ENCODE data around the gene ABCF1.

DNA sequence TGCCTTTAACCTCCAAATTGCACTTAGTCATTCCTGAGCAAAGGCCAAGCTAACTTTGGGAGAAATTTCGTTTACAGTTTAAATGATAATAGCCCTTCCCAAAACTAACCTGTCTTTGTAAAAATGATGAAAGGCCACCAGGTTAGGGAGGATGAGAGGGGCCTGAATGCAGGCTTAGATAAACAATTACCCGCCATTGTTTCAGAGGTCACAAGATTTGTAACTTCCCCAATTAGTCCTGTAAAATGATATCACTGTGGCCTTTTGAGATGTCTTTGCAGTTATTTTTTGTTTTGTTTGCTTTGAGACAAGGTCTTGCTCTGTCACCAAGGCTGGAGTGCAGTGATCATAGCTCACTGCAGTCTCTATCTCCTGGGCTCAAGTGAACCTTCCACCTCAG is 41.2 kb upstream of the ABCF1 start:
- TF ChIP-seq, protein P1, sequence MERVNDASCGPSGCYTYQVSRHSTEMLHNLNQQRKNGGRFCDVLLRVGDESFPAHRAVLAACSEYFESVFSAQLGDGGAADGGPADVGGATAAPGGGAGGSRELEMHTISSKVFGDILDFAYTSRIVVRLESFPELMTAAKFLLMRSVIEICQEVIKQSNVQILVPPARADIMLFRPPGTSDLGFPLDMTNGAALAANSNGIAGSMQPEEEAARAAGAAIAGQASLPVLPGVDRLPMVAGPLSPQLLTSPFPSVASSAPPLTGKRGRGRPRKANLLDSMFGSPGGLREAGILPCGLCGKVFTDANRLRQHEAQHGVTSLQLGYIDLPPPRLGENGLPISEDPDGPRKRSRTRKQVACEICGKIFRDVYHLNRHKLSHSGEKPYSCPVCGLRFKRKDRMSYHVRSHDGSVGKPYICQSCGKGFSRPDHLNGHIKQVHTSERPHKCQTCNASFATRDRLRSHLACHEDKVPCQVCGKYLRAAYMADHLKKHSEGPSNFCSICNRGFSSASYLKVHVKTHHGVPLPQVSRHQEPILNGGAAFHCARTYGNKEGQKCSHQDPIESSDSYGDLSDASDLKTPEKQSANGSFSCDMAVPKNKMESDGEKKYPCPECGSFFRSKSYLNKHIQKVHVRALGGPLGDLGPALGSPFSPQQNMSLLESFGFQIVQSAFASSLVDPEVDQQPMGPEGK (CRISPR knock-in tag; IDR thresholded peaks at IDR 0.05; ENCODE audit: borderline replicate concordance) = no peak
- TF ChIP-seq ARNTL (CRISPR knock-in tag; IDR thresholded peaks at IDR 0.05; ENCODE audit: borderline replicate concordance, low read depth) (no peak), RARB (CRISPR knock-in tag; IDR thresholded peaks at IDR 0.05) (no peak), ZFP30 (CRISPR knock-in tag; IDR thresholded peaks at IDR 0.05) (no peak), SNAI2 (CRISPR knock-in tag; IDR thresholded peaks at IDR 0.05) (no peak), ZFP3 (CRISPR knock-in tag; IDR thresholded peaks at IDR 0.05) (no peak), CSDC2 (CRISPR knock-in tag; IDR thresholded peaks at IDR 0.05) (no peak)
- TF ChIP-seq, protein P2, sequence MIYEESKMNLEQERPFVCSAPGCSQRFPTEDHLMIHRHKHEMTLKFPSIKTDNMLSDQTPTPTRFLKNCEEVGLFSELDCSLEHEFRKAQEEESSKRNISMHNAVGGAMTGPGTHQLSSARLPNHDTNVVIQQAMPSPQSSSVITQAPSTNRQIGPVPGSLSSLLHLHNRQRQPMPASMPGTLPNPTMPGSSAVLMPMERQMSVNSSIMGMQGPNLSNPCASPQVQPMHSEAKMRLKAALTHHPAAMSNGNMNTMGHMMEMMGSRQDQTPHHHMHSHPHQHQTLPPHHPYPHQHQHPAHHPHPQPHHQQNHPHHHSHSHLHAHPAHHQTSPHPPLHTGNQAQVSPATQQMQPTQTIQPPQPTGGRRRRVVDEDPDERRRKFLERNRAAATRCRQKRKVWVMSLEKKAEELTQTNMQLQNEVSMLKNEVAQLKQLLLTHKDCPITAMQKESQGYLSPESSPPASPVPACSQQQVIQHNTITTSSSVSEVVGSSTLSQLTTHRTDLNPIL (CRISPR knock-in tag; IDR thresholded peaks at IDR 0.05; ENCODE audit: low read depth) = no peak
- TF ChIP-seq, protein P3, sequence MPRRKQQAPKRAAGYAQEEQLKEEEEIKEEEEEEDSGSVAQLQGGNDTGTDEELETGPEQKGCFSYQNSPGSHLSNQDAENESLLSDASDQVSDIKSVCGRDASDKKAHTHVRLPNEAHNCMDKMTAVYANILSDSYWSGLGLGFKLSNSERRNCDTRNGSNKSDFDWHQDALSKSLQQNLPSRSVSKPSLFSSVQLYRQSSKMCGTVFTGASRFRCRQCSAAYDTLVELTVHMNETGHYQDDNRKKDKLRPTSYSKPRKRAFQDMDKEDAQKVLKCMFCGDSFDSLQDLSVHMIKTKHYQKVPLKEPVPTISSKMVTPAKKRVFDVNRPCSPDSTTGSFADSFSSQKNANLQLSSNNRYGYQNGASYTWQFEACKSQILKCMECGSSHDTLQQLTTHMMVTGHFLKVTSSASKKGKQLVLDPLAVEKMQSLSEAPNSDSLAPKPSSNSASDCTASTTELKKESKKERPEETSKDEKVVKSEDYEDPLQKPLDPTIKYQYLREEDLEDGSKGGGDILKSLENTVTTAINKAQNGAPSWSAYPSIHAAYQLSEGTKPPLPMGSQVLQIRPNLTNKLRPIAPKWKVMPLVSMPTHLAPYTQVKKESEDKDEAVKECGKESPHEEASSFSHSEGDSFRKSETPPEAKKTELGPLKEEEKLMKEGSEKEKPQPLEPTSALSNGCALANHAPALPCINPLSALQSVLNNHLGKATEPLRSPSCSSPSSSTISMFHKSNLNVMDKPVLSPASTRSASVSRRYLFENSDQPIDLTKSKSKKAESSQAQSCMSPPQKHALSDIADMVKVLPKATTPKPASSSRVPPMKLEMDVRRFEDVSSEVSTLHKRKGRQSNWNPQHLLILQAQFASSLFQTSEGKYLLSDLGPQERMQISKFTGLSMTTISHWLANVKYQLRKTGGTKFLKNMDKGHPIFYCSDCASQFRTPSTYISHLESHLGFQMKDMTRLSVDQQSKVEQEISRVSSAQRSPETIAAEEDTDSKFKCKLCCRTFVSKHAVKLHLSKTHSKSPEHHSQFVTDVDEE (CRISPR knock-in tag; IDR thresholded peaks at IDR 0.05) = no peak
